AG04450 (cell line): ENCODE results near the gene COL2A1. TPM values are rescaled to one million over a fixed set of nuclear protein-coding genes. Genes with fewer than 3 reads are reported as not detected.

Experiments
- CTCF ChIA-PET: fragments of 300-600, 350-600 bp; formaldehyde crosslinking; extraction: SDS; loops from one replicate; lab custom pipeline; 2022; ENCODE audit warnings: antibody characterized with exemption, inconsistent platforms; lab: Charles Lee
- POLR2A ChIA-PET: fragments of 350-600 bp; formaldehyde crosslinking; extraction: SDS; loops from one replicate; lab custom pipeline; 2021; ENCODE audit warnings: antibody characterized with exemption, inconsistent platforms; lab: Yijun Ruan, JAX
- DNase-seq: peaks from one replicate; pipeline ENCODE4 v3.0.0-alpha.2; 2011; ENCODE audit warnings: low read depth, low spot score
- H3K27ac ChIP-seq: one replicate; pipeline ENCODE4 v1.5.1; 2012; ENCODE audit warnings: low read depth, low read length, control low read depth
- H3K27me3 ChIP-seq: one replicate; pipeline ENCODE4 v1.6.0; 2012; ENCODE audit warnings: low read length; ENCODE audit not compliant: control insufficient read depth, insufficient read depth
- H3K4me3 ChIP-seq: 2 replicates; pipeline ENCODE4 v1.5.1; 2011; ENCODE audit warnings: mild to moderate bottlenecking, low read depth, low read length, control low read depth
- H3K9me3 ChIP-seq: 2 replicates; pipeline ENCODE4 v1.5.1; 2012; ENCODE audit warnings: low read length; ENCODE audit not compliant: control insufficient read depth, insufficient read depth
- polyA plus RNA-seq: library from polyadenylated mRNA; depleted of rRNA; stranded (reverse); fragments of >200 nt; gene quantifications from 2 replicates; pipeline ENCODE4 v1.2.3, GENCODE V29; 2011
- TF ChIP-seq, protein P1 (sequence below): IDR thresholded peaks from 2 replicates; pipeline ENCODE4 v1.5.1; 2011; ENCODE audit warnings: low read depth, low read length, control low read depth, inconsistent platforms

COL2A1 gene
- polyA plus RNA-seq, 1 experiment, result not detected

- no peak for DNase-seq
- ChIA-PET CTCF (interaction anchor here (1.0 to 1.8 kb wide), 2 partner anchors 9 to 116 kb away, joined by 7 read pairs; partner anchors contain the start of gene TMEM106C), POLR2A (no interaction called here)
- H3K9me3 ChIP-seq, result peaks cover 8% of the 10 kb centered on the region
- H3K4me3 ChIP-seq, result no peak overlapping the region
- H3K27ac ChIP-seq, result no peak overlapping the region
- TF ChIP-seq, protein P1, sequence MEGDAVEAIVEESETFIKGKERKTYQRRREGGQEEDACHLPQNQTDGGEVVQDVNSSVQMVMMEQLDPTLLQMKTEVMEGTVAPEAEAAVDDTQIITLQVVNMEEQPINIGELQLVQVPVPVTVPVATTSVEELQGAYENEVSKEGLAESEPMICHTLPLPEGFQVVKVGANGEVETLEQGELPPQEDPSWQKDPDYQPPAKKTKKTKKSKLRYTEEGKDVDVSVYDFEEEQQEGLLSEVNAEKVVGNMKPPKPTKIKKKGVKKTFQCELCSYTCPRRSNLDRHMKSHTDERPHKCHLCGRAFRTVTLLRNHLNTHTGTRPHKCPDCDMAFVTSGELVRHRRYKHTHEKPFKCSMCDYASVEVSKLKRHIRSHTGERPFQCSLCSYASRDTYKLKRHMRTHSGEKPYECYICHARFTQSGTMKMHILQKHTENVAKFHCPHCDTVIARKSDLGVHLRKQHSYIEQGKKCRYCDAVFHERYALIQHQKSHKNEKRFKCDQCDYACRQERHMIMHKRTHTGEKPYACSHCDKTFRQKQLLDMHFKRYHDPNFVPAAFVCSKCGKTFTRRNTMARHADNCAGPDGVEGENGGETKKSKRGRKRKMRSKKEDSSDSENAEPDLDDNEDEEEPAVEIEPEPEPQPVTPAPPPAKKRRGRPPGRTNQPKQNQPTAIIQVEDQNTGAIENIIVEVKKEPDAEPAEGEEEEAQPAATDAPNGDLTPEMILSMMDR, result no peak
- peaks cover 38% of the 10 kb centered on the region for H3K27me3 ChIP-seq
Measured at GRCh38 chr12:47954467-47955045, 49.7 kb downstream of the COL2A1 start.

GRCh38 chr12:47954058-47954457 lies 50.2 kb downstream of the COL2A1 start:
- Histone ChIP-seq H3K27ac (no peak overlapping the region), H3K27me3 (peaks cover 38% of the 10 kb centered on the region), H3K4me3 (no peak overlapping the region), H3K9me3 (peaks cover 8% of the 10 kb centered on the region)
- POLR2A ChIA-PET, result no interaction called here
- CTCF ChIA-PET, result interaction anchor here (1.0 to 1.8 kb wide), 2 partner anchors 9 to 115 kb away, joined by 7 read pairs; partner anchors contain the start of gene TMEM106C
- TF ChIP-seq, protein P1, result no peak
- DNase-seq, result no peak

GRCh38 chr12:47950856-47951468 lies 53.3 kb downstream of the COL2A1 start:
- Histone ChIP-seq H3K9me3 (no peaks in the 10 kb centered on the region; the same call in 1 of the 2 replicates), H3K4me3 (no peak overlapping the region), H3K27me3 (peaks cover 27% of the 10 kb centered on the region), H3K27ac (no peak overlapping the region)
- DNase-seq, result no peak
- TF ChIP-seq, protein P1, result no peak
- ChIA-PET CTCF (interaction anchor here (1.4 to 4.0 kb wide), 5 partner anchors 12 to 113 kb away, joined by 3 to 46 read pairs (median 7); partner anchors contain the start of gene TMEM106C), POLR2A (no interaction called here)

- Histone ChIP-seq H3K27ac (no peak overlapping the region), H3K4me3 (no peak overlapping the region), H3K9me3 (no peaks in the 10 kb centered on the region; the same call in 1 of the 2 replicates), H3K27me3 (peaks cover 23% of the 10 kb centered on the region)
- ChIA-PET CTCF (interaction anchor here (0.5 to 5.1 kb wide), 34 partner anchors 8 to 714 kb away, joined by 3 to 52 read pairs (median 4); partner anchors contain the start of genes TMEM106C and VDR), POLR2A (interaction anchor here (1.1 kb wide), 1 partner anchor 46 kb away, joined by 4 read pairs; no protein-coding TSS in a partner anchor)
- peak; percentile 55 for DNase-seq
- TF ChIP-seq, protein P1, result peak; percentile 92
Measured at GRCh38 chr12:47949441-47950341, 54.6 kb downstream of the COL2A1 start.
